ENCODE data around the gene CACNA2D4. TPM values are rescaled to one million over a fixed set of nuclear protein-coding genes. Genes with fewer than 3 reads are reported as not detected.

The CACNA2D4 gene
- total and polyA plus RNA-seq, 2 donors (not counting 3 experiments of a cell fraction or from before 2014, with no cell fraction given) = 0.58 to 0.73 TPM

DNA sequence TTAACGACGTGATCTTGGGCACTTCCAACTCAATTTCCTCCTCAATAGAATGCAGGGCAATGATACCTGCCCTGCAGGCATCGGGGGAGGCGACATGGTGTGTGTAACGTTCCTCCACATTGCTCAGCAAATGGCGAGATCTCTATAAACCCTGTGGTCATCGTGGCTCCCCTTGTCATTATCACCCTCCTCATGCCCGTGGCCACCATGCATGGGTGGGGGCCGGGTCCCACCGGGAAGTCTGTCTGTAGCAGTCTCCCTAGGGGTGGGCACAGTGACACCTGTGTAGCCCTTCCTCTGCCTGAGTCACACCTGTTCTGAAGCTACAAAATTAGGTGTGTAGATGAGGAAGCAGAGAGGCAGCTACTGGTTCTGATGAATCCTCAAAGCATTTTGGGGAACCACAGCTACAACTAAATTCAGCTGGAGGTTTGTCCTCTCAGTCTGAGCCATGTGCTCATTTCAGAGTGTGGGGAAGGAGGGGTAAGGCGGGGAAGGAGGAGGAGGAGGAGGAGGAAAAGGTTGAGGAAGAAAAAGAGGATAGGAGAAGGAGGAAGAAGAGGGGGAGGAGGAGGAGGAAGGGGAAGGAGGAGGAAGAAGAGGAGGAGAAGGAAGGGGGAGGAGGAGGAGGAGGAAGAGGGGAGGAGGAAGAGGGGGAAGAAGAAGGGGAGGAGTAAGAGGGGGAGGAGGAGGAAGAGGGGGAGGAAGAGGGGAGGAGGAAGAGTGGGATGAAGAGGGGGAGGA, 11.0 kb upstream of the CACNA2D4 start:
- no peaks in the 10 kb centered on the region for H3K9me1 ChIP-seq (replicated peaks; ENCODE audit: control insufficient read depth, extremely low read depth, insufficient read depth, low read length)
- BruUV-seq (replicated peaks) = no TSS peak
- no peaks in the 10 kb centered on the region for H3K4me1 ChIP-seq (ENCODE audit: control insufficient read depth, extremely low read depth, insufficient read depth, low read length)
- H2AFZ ChIP-seq (ENCODE audit: low read depth, low read length) = no peak overlapping the region
- no peaks in the 10 kb centered on the region for H4K20me1 ChIP-seq (replicated peaks; ENCODE audit: control insufficient read depth, extremely low read depth, insufficient read depth, low read length)
- no peaks in the 10 kb centered on the region for H3K36me3 ChIP-seq (ENCODE audit: control insufficient read depth in 2 of 2, extremely low read depth in 1 of 2, insufficient read depth in 2 of 2, low read length in 2 of 2)
- dilution Hi-C loops (cut with MboI; ENCODE audit: extremely low pct_ligation_motif_present, low sequenced_read_pairs) = loop anchor here (25.0 kb wide), 1 partner anchor 292 kb away; the partner anchor contains the start of gene WNT5B
- H3K4me2 ChIP-seq (ENCODE audit: insufficient read depth, low read length) = no peak overlapping the region
- no peaks in the 10 kb centered on the region for H3K9me3 ChIP-seq (replicated peaks; ENCODE audit: control insufficient read depth, insufficient read depth, low read length)
- DNase-seq (ENCODE audit: low read depth, low spot score) (no peak), FAIRE-seq (no peak)
- no peak overlapping the region for H3K4me3 ChIP-seq (replicated peaks in 1 of 3; ENCODE audit: insufficient read depth in 1 of 3, low read depth in 1 of 3, low read length in 3 of 3)
- intact Hi-C loops (cut with micrococcal nuclease) = no loop called here
- no peak overlapping the region for H3K9ac ChIP-seq (replicated peaks; ENCODE audit: extremely low read depth, insufficient read depth, low read length)
- H3K27ac ChIP-seq (ENCODE audit: insufficient read depth, low read depth, low read length) = no peak overlapping the region
- ChIA-PET CTCF (interaction anchor here (1.5 to 4.0 kb wide), 2 partner anchors 10 to 295 kb away, joined by 4 to 18 read pairs; no protein-coding TSS in a partner anchor), POLR2A (no interaction called here)
- no peaks in the 10 kb centered on the region for H3K79me2 ChIP-seq (ENCODE audit: control insufficient read depth, insufficient read depth, low read length)
- TF ChIP-seq POLR2AphosphoS5 (IDR thresholded peaks at IDR 0.05; ENCODE audit: insufficient read depth, low read depth, low read length) (no peak), EZH2 (IDR thresholded peaks at IDR 0.05; ENCODE audit: borderline replicate concordance, low read depth, low read length, severe bottlenecking) (no peak), GATA2 (IDR thresholded peaks at IDR 0.05; ENCODE audit: insufficient read depth, insufficient read length, low read depth, low read length) (no peak), JUN (IDR thresholded peaks at IDR 0.05; ENCODE audit: borderline replicate concordance, insufficient read depth, insufficient read length, low read depth) (no peak), MYC (IDR thresholded peaks at IDR 0.05; ENCODE audit: low read depth, low read length) (no peak), FOS (IDR thresholded peaks at IDR 0.05; ENCODE audit: borderline replicate concordance, insufficient read depth, low read length) (no peak), POLR2A (IDR thresholded peaks at IDR 0.05; ENCODE audit: low read depth, low read length) (no peak)
- TF ChIP-seq, protein P1, sequence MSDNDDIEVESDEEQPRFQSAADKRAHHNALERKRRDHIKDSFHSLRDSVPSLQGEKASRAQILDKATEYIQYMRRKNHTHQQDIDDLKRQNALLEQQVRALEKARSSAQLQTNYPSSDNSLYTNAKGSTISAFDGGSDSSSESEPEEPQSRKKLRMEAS (IDR thresholded peaks at IDR 0.05; ENCODE audit: insufficient read depth, insufficient read length) = no peak
- TF ChIP-seq, protein P2, sequence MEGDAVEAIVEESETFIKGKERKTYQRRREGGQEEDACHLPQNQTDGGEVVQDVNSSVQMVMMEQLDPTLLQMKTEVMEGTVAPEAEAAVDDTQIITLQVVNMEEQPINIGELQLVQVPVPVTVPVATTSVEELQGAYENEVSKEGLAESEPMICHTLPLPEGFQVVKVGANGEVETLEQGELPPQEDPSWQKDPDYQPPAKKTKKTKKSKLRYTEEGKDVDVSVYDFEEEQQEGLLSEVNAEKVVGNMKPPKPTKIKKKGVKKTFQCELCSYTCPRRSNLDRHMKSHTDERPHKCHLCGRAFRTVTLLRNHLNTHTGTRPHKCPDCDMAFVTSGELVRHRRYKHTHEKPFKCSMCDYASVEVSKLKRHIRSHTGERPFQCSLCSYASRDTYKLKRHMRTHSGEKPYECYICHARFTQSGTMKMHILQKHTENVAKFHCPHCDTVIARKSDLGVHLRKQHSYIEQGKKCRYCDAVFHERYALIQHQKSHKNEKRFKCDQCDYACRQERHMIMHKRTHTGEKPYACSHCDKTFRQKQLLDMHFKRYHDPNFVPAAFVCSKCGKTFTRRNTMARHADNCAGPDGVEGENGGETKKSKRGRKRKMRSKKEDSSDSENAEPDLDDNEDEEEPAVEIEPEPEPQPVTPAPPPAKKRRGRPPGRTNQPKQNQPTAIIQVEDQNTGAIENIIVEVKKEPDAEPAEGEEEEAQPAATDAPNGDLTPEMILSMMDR (IDR thresholded peaks at IDR 0.05; ENCODE audit: extremely low read depth in 1 of 2, insufficient read depth in 1 of 2, low read depth in 1 of 2, low read length in 2 of 2) = no peak
- H3K27me3 ChIP-seq (ENCODE audit: control insufficient read depth in 2 of 2, insufficient read depth in 2 of 2, low read length in 2 of 2) = peaks cover 0 to 9% of the 10 kb centered on the region in 2 experiments

Measured in endothelial cell of umbilical vein (primary cell).